Activated T-helper 2 cell treated with anti-CD3 and anti-CD28 coated beads, Interferon-gamma antibody, Interleukin-2, Interleukin-4, amounts not matched to agents 10 μg/mL and 5 μg/mL and 100 μg/mL, durations not matched to agents 14 hours and 24 hours and 36 hours (primary cell): ENCODE results near the gene TBKBP1. TPM values are rescaled to one million over a fixed set of nuclear protein-coding genes. Genes with fewer than 3 reads are reported as not detected.

ENCODE experiments used
- DNase-seq: peaks from one replicate; pipeline ENCODE4 v3.0.0; 2021; ENCODE audit warnings: low spot score
- H3K27ac Mint-ChIP-seq: one replicate; pipeline ENCODE4 v1.8.0; 2021; ENCODE audit warnings: mixed read lengths
- H3K27me3 Mint-ChIP-seq: one replicate; pipeline ENCODE4 v1.8.0; 2021; ENCODE audit warnings: low read depth, mixed read lengths
- H3K36me3 Mint-ChIP-seq: one replicate; pipeline ENCODE4 v1.8.0; 2021; ENCODE audit warnings: low read depth, mixed read lengths
- H3K4me1 Mint-ChIP-seq: one replicate; pipeline ENCODE4 v1.8.0; 2021; ENCODE audit warnings: low read depth, mixed read lengths
- H3K4me3 Mint-ChIP-seq: one replicate; pipeline ENCODE4 v1.8.0; 2021; ENCODE audit warnings: low read depth, mild to moderate bottlenecking, moderate library complexity, mixed read lengths
- H3K9me3 Mint-ChIP-seq: one replicate; pipeline ENCODE4 v1.8.0; 2021; ENCODE audit warnings: mixed read lengths
- intact Hi-C: fragments of 100-400 bp; cut with micrococcal nuclease; formaldehyde crosslinking; loops from one replicate; pipeline ENCODE4 v1.15.1; 2023
- total RNA-seq: library from RNA; stranded (reverse); gene quantifications from 2 replicates; pipeline ENCODE4 v1.2.3, GENCODE V29; 2022

The TBKBP1 gene
- total RNA-seq, 1 donor from 2014 or later: 9.8 TPM

- H3K27me3 Mint-ChIP-seq: no peaks in the 10 kb centered on the region
- H3K4me3 Mint-ChIP-seq: no peak overlapping the region
- DNase-seq: no peak
- no peaks in the 10 kb centered on the region for H3K36me3 Mint-ChIP-seq
- no peaks in the 10 kb centered on the region for H3K9me3 Mint-ChIP-seq
- intact Hi-C loops: no loop called here
- peaks cover 54% of the 10 kb centered on the region for H3K4me1 Mint-ChIP-seq
- no peak overlapping the region for H3K27ac Mint-ChIP-seq
Observed at GRCh38 chr17:47726796-47727703, 33.1 kb downstream of the TBKBP1 start.

GRCh38 chr17:47727704-47728036, 33.7 kb downstream of the TBKBP1 start:
- Mint-ChIP-seq H3K4me1 (peaks cover 56% of the 10 kb centered on the region), H3K36me3 (no peaks in the 10 kb centered on the region), H3K27me3 (no peaks in the 10 kb centered on the region), H3K4me3 (no peak overlapping the region), H3K9me3 (no peaks in the 10 kb centered on the region), H3K27ac (no peak overlapping the region)
- no peak for DNase-seq
- intact Hi-C loops: no loop called here

- intact Hi-C loops: no loop called here
- no peak overlapping the region for H3K27ac Mint-ChIP-seq
- H3K4me1 Mint-ChIP-seq: peaks cover 59% of the 10 kb centered on the region
- no peaks in the 10 kb centered on the region for H3K27me3 Mint-ChIP-seq
- no peaks in the 10 kb centered on the region for H3K36me3 Mint-ChIP-seq
- no peak overlapping the region for H3K4me3 Mint-ChIP-seq
- no peaks in the 10 kb centered on the region for H3K9me3 Mint-ChIP-seq
- no peak for DNase-seq
Observed at GRCh38 chr17:47728214-47728877, 34.4 kb downstream of the TBKBP1 start.

- Mint-ChIP-seq H3K27me3 (no peaks in the 10 kb centered on the region), H3K4me1 (peaks cover 59% of the 10 kb centered on the region), H3K36me3 (peaks cover 8% of the 10 kb centered on the region), H3K9me3 (no peaks in the 10 kb centered on the region), H3K4me3 (no peak overlapping the region), H3K27ac (peak overlapping the region; percentile 54)
- DNase-seq: no peak
- intact Hi-C loops: no loop called here
Observed at GRCh38 chr17:47729476-47729875, 35.5 kb downstream of the TBKBP1 start.

GRCh38 chr17:47730681-47731080, 36.7 kb downstream of the TBKBP1 start:
- Mint-ChIP-seq H3K27ac (peak overlapping the region; percentile 31), H3K9me3 (no peaks in the 10 kb centered on the region), H3K4me3 (no peak overlapping the region), H3K36me3 (peaks cover 20% of the 10 kb centered on the region), H3K27me3 (no peaks in the 10 kb centered on the region), H3K4me1 (peaks cover 62% of the 10 kb centered on the region)
- intact Hi-C loops: loop anchor here (5.0 kb wide), 1 partner anchor 62 kb away; no protein-coding TSS in a partner anchor
- no peak for DNase-seq

GRCh38 chr17:47731396-47731795, 37.4 kb downstream of the TBKBP1 start:
- no peaks in the 10 kb centered on the region for H3K9me3 Mint-ChIP-seq
- peaks cover 27% of the 10 kb centered on the region for H3K36me3 Mint-ChIP-seq
- H3K4me3 Mint-ChIP-seq: no peak overlapping the region
- H3K27me3 Mint-ChIP-seq: no peaks in the 10 kb centered on the region
- peaks cover 62% of the 10 kb centered on the region for H3K4me1 Mint-ChIP-seq
- no peak for DNase-seq
- no peak overlapping the region for H3K27ac Mint-ChIP-seq
- intact Hi-C loops: loop anchor here (5.0 kb wide), 1 partner anchor 61 kb away; no protein-coding TSS in a partner anchor

GRCh38 chr17:47732399-47733046, 38.6 kb downstream of the TBKBP1 start:
- Mint-ChIP-seq H3K27me3 (no peaks in the 10 kb centered on the region), H3K4me3 (peak overlapping the region; percentile 76), H3K36me3 (peaks cover 34% of the 10 kb centered on the region), H3K4me1 (peaks cover 62% of the 10 kb centered on the region), H3K27ac (peak overlapping the region; percentile 60), H3K9me3 (no peaks in the 10 kb centered on the region)
- DNase-seq: no peak
- intact Hi-C loops: loop anchor here (1.0 to 5.0 kb wide), 4 partner anchors 11 to 163 kb away; no protein-coding TSS in a partner anchor

- peaks cover 34% of the 10 kb centered on the region for H3K36me3 Mint-ChIP-seq
Observed at GRCh38 chr17:47733047-47733673, 39.2 kb downstream of the TBKBP1 start, which contains the start of gene TBX21. TSS of gene TBX21 (plus strand) at chr17:47733236. CDS start at chr17:47733455, 219 bp downstream.

GRCh38 chr17:47733674-47734410, 39.9 kb downstream of the TBKBP1 start:
- no peak for DNase-seq

More at GRCh38 chr17:47733047-47733673, 39.2 kb downstream of the TBKBP1 start, which contains the start of gene TBX21:
- H3K9me3 Mint-ChIP-seq: no peaks in the 10 kb centered on the region
- intact Hi-C loops: loop anchor here (1.0 to 5.0 kb wide), 4 partner anchors 12 to 162 kb away; no protein-coding TSS in a partner anchor
- peak within 1 kb of the TSS; percentile 100 for H3K4me3 Mint-ChIP-seq
- peak; percentile 82 for DNase-seq
- H3K4me1 Mint-ChIP-seq: peaks cover 62% of the 10 kb centered on the region
- H3K27me3 Mint-ChIP-seq: no peaks in the 10 kb centered on the region
- H3K27ac Mint-ChIP-seq: peak within 1 kb of the TSS; percentile 91

GRCh38 chr17:47735139-47735464, 41.1 kb downstream of the TBKBP1 start:
- Mint-ChIP-seq H3K27ac (peak overlapping the region; percentile 72), H3K4me3 (peak overlapping the region; percentile 100), H3K27me3 (no peaks in the 10 kb centered on the region), H3K4me1 (peaks cover 49% of the 10 kb centered on the region), H3K9me3 (no peaks in the 10 kb centered on the region), H3K36me3 (peaks cover 40% of the 10 kb centered on the region)
- intact Hi-C loops: no loop called here
- no peak for DNase-seq

More at GRCh38 chr17:47733674-47734410, 39.9 kb downstream of the TBKBP1 start:
- peaks cover 58% of the 10 kb centered on the region for H3K4me1 Mint-ChIP-seq
- H3K4me3 Mint-ChIP-seq: peak overlapping the region; percentile 100
- H3K36me3 Mint-ChIP-seq: peaks cover 35% of the 10 kb centered on the region
- H3K27me3 Mint-ChIP-seq: no peaks in the 10 kb centered on the region
- H3K9me3 Mint-ChIP-seq: no peaks in the 10 kb centered on the region
- peak overlapping the region; percentile 91 for H3K27ac Mint-ChIP-seq
- intact Hi-C loops: loop anchor here (1.0 to 5.0 kb wide), 4 partner anchors 13 to 161 kb away; no protein-coding TSS in a partner anchor

GRCh38 chr17:47735536-47736011, 41.6 kb downstream of the TBKBP1 start:
- DNase-seq: no peak
- Mint-ChIP-seq H3K27me3 (no peaks in the 10 kb centered on the region), H3K36me3 (peaks cover 40% of the 10 kb centered on the region), H3K9me3 (no peaks in the 10 kb centered on the region), H3K4me3 (peak overlapping the region; percentile 100), H3K4me1 (peaks cover 47% of the 10 kb centered on the region), H3K27ac (peak overlapping the region; percentile 72)
- intact Hi-C loops: no loop called here
